K562 (cell line): ENCODE results near the gene SDHAF1. TPM values are rescaled to one million over a fixed set of nuclear protein-coding genes. Genes with fewer than 3 reads are reported as not detected.
A peak's percentile ranks its signal among the peaks of the same experiment; 100 is the strongest.

Experiments
- HNRNPK ChIP-seq: fragments of 200-400 bp; formaldehyde crosslinking; IDR thresholded peaks from one replicate; pipeline ENCODE4 v1.6.1; 2018; ENCODE audit warnings: mild to moderate bottlenecking, low read depth, low read length; ENCODE audit not compliant: poor library complexity, severe bottlenecking
- SAP30 ChIP-seq: fragments of 200-600 bp; sonication (generic); IDR thresholded peaks from 2 replicates; pipeline ENCODE4 v1.6.1; 2012; ENCODE audit warnings: borderline replicate concordance, low read depth, mild to moderate bottlenecking, moderate library complexity, low read length, control low read depth, inconsistent platforms; ENCODE audit not compliant: insufficient read depth, poor library complexity, severe bottlenecking
- ZBED1 ChIP-seq: IDR thresholded peaks from 2 replicates; pipeline ENCODE4 v1.6.1; 2014
- ZNF184 ChIP-seq: sonication (generic); formaldehyde crosslinking; IDR thresholded peaks from 2 replicates; pipeline ENCODE4 v1.5.0; 2020; ENCODE audit warnings: missing genetic modification reagents
- polyA plus RNA-seq, 8 experiments: library from polyadenylated mRNA; depleted of rRNA in 4 of 8; stranded (reverse) in 5 of 8; unstranded in 3 of 8; fragments of >200 nt; fragmentation: Nextera tagmentation in 2 of 8; fragmentation: Illumina TruSeq in 1 of 8; extraction: Ambion mirVana in 2 of 8; extraction: Trizol in 1 of 8; gene quantifications; 2 replicates each; pipeline versions ENCODE4 v1.2.1 to v1.2.3, GENCODE V29; 2011 to 2014; ENCODE audit warnings: inconsistent platforms in 1 of 8, missing spikeins in 1 of 8
- total RNA-seq, 7 experiments: library from RNA; depleted of rRNA in 6 of 7; stranded (reverse); fragments of >200 nt in 6 of 7; fragmentation: Illumina TruSeq in 2 of 7; extraction: Trizol in 2 of 7; gene quantifications; 2 replicates each; pipeline versions ENCODE4 v1.2.1 to v1.2.3, GENCODE V29; 2011 to 2021; ENCODE audit warnings: low replicate concordance in 1 of 7
- TF ChIP-seq, protein P1 (sequence below), 3 experiments: fragments of 200-800 bp in 1 of 3; fragments of 250-450 bp in 1 of 3; fragments of 450-650 bp in 1 of 3; sonication (Bioruptor Pico) in 1 of 3; sonication (Bioruptor generic) in 1 of 3; formaldehyde crosslinking in 1 of 3; IDR thresholded peaks; 2 replicates each; pipeline versions ENCODE4 v1.6.1 to v1.8.0; 2016 to 2022; ENCODE audit warnings: mild to moderate bottlenecking in 2 of 3, missing genetic modification characterization in 2 of 3, missing compliant biosample characterization in 1 of 3, moderate library complexity in 1 of 3
- TF ChIP-seq, protein P2 (sequence below): sonication (generic); formaldehyde crosslinking; IDR thresholded peaks from 2 replicates; pipeline ENCODE4 v1.8.0; 2022; ENCODE audit warnings: missing genetic modification reagents, mild to moderate bottlenecking, borderline replicate concordance
- TF ChIP-seq, protein P3 (sequence below): fragments of 250-450 bp; sonication (Bioruptor Pico); IDR thresholded peaks from 2 replicates; pipeline ENCODE4 v1.4.0; 2020; ENCODE audit warnings: mild to moderate bottlenecking
- TF ChIP-seq, protein P4 (sequence below): sonication (generic); formaldehyde crosslinking; IDR thresholded peaks from 2 replicates; pipeline ENCODE4 v1.8.1; 2023; ENCODE audit warnings: mild to moderate bottlenecking, missing genetic modification reagents

SDHAF1 gene
- total and polyA plus RNA-seq, 9 of the 15 experiments (the other 6 are each of a cell fraction or from before 2014, with no cell fraction given): 0.42 to 55.7 (median 18.8) TPM

DNA sequence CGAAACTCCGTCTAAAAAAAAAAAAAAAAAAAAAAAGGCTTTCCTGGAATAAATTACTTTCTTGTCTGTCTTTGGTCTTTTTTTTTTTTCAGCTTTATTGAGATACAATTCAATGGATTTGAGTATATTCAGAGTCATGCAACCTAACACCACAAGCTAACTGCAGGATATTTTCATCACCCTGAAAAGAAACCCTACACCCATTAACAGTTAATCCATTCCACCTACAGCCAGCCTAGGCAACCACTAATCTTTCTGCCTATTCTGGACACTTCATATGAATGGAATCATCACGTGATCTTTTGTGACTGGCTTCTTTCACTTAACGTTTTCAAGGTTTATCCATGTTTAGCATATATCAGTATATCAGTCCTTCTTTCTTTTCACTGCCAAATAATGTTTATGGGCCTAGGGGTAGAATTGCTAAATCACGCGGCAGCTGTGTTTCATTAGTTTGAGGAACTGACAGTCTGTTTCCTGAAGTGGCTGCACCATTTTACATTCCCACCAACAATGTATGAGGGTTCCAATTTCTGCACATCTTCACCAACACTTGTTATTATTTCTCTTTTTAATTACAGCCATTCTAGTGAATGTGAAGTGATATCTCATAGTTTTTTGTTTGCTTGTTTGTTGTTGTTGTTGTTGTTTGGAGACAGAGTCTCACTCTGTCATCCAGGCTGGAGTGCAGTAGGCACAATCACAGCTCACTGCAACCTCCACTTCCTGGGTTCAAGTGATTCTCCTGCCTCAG is 38.9 kb upstream of the SDHAF1 start (continued):
- TF ChIP-seq, protein P1, sequence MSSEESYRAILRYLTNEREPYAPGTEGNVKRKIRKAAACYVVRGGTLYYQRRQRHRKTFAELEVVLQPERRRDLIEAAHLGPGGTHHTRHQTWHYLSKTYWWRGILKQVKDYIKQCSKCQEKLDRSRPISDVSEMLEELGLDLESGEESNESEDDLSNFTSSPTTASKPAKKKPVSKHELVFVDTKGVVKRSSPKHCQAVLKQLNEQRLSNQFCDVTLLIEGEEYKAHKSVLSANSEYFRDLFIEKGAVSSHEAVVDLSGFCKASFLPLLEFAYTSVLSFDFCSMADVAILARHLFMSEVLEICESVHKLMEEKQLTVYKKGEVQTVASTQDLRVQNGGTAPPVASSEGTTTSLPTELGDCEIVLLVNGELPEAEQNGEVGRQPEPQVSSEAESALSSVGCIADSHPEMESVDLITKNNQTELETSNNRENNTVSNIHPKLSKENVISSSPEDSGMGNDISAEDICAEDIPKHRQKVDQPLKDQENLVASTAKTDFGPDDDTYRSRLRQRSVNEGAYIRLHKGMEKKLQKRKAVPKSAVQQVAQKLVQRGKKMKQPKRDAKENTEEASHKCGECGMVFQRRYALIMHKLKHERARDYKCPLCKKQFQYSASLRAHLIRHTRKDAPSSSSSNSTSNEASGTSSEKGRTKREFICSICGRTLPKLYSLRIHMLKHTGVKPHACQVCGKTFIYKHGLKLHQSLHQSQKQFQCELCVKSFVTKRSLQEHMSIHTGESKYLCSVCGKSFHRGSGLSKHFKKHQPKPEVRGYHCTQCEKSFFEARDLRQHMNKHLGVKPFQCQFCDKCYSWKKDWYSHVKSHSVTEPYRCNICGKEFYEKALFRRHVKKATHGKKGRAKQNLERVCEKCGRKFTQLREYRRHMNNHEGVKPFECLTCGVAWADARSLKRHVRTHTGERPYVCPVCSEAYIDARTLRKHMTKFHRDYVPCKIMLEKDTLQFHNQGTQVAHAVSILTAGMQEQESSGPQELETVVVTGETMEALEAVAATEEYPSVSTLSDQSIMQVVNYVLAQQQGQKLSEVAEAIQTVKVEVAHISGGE (CRISPR knock-in tag; IDR thresholded peaks at IDR 0.05): no peak
- no peak for TF ChIP-seq ZBED1
- TF ChIP-seq HNRNPK: no peak
- TF ChIP-seq SAP30: no peak
- TF ChIP-seq, protein P2, sequence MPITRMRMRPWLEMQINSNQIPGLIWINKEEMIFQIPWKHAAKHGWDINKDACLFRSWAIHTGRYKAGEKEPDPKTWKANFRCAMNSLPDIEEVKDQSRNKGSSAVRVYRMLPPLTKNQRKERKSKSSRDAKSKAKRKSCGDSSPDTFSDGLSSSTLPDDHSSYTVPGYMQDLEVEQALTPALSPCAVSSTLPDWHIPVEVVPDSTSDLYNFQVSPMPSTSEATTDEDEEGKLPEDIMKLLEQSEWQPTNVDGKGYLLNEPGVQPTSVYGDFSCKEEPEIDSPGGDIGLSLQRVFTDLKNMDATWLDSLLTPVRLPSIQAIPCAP (CRISPR knock-in tag): no peak
- TF ChIP-seq, protein P3, sequence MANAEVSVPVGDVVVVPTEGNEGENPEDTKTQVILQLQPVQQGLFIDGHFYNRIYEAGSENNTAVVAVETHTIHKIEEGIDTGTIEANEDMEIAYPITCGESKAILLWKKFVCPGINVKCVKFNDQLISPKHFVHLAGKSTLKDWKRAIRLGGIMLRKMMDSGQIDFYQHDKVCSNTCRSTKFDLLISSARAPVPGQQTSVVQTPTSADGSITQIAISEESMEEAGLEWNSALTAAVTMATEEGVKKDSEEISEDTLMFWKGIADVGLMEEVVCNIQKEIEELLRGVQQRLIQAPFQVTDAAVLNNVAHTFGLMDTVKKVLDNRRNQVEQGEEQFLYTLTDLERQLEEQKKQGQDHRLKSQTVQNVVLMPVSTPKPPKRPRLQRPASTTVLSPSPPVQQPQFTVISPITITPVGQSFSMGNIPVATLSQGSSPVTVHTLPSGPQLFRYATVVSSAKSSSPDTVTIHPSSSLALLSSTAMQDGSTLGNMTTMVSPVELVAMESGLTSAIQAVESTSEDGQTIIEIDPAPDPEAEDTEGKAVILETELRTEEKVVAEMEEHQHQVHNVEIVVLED (CRISPR knock-in tag): no peak
- TF ChIP-seq ZNF184 (CRISPR knock-in tag): peak; percentile 50; the same call in 1 of the 2 replicates
- TF ChIP-seq, protein P4, sequence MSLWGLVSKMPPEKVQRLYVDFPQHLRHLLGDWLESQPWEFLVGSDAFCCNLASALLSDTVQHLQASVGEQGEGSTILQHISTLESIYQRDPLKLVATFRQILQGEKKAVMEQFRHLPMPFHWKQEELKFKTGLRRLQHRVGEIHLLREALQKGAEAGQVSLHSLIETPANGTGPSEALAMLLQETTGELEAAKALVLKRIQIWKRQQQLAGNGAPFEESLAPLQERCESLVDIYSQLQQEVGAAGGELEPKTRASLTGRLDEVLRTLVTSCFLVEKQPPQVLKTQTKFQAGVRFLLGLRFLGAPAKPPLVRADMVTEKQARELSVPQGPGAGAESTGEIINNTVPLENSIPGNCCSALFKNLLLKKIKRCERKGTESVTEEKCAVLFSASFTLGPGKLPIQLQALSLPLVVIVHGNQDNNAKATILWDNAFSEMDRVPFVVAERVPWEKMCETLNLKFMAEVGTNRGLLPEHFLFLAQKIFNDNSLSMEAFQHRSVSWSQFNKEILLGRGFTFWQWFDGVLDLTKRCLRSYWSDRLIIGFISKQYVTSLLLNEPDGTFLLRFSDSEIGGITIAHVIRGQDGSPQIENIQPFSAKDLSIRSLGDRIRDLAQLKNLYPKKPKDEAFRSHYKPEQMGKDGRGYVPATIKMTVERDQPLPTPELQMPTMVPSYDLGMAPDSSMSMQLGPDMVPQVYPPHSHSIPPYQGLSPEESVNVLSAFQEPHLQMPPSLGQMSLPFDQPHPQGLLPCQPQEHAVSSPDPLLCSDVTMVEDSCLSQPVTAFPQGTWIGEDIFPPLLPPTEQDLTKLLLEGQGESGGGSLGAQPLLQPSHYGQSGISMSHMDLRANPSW (CRISPR knock-in tag): no peak
